Choroid plexus epithelial cell (primary cell): Measurements from ENCODE around the gene AMMECR1.
A peak's percentile ranks its signal among the peaks of the same experiment; 100 is the strongest.

Experiments
- DNase-seq: peaks from one replicate; pipeline ENCODE4 v3.0.0-alpha.2; 2010; ENCODE audit warnings: low read depth
- H3K4me3 ChIP-seq: 2 replicates; pipeline ENCODE4 v1.5.1; 2011; ENCODE audit warnings: low read depth, mild to moderate bottlenecking, control low read depth, low read length, moderate library complexity
- CTCF ChIP-seq: conservative IDR thresholded peaks from 2 replicates; pipeline ENCODE4 v1.5.1; 2011; ENCODE audit warnings: low read depth, mild to moderate bottlenecking, control low read depth, inconsistent platforms, low read length, moderate library complexity

The AMMECR1 gene

GRCh38 chrX:110267874-110268273 is 50.0 kb downstream of the AMMECR1 start:
- DNase-seq: no peak
- no peak for TF ChIP-seq CTCF
- H3K4me3 ChIP-seq: no peak overlapping the region

- DNase-seq: no peak
- no peak overlapping the region for H3K4me3 ChIP-seq
- TF ChIP-seq CTCF: no peak
These were observed 52.2 kb downstream of the AMMECR1 start for GRCh38 chrX:110265661-110266060.

GRCh38 chrX:110259117-110259516 is 58.8 kb downstream of the AMMECR1 start:
- TF ChIP-seq CTCF: no peak
- no peak overlapping the region for H3K4me3 ChIP-seq
- DNase-seq: no peak

- TF ChIP-seq CTCF: no peak
- DNase-seq: peak; percentile 7
- no peak overlapping the region for H3K4me3 ChIP-seq
These were observed 59.3 kb downstream of the AMMECR1 start for GRCh38 chrX:110258552-110258951.

- DNase-seq: no peak
- H3K4me3 ChIP-seq: no peak overlapping the region
- TF ChIP-seq CTCF: no peak
These were observed 60.0 kb downstream of the AMMECR1 start for GRCh38 chrX:110257889-110258288.

- no peak for DNase-seq
- no peak for TF ChIP-seq CTCF
- H3K4me3 ChIP-seq: no peak overlapping the region
These were observed 65.2 kb downstream of the AMMECR1 start for GRCh38 chrX:110252711-110253110.

GRCh38 chrX:110251961-110252360 is 65.9 kb downstream of the AMMECR1 start:
- no peak for TF ChIP-seq CTCF
- H3K4me3 ChIP-seq: no peak overlapping the region

More at GRCh38 chrX:110251961-110252360, 65.9 kb downstream of the AMMECR1 start:
- no peak for DNase-seq
